Astrocyte of the spinal cord (primary cell): Measurements from ENCODE around the gene PTPRT.

Source experiments
- DNase-seq: peaks from one replicate; pipeline ENCODE4 v3.0.0; 2011; ENCODE audit warnings: low read depth, low spot score
- H3K4me3 ChIP-seq: 2 replicates; pipeline ENCODE4 v1.5.1; 2011; ENCODE audit warnings: low read depth, mild to moderate bottlenecking, low read length, moderate library complexity
- in situ Hi-C: cut with HindIII; loops from 2 replicates; pipeline ENCODE4 v1.10.0; 2017; ENCODE audit warnings: low sequenced_read_pairs
- TF ChIP-seq, protein P1 (sequence below): IDR thresholded peaks from 2 replicates; pipeline ENCODE4 v1.5.1; 2012; ENCODE audit warnings: low read depth, mild to moderate bottlenecking, low read length, inconsistent platforms

The PTPRT gene

GRCh38 chr20:42735539-42735938 lies 454.2 kb downstream of the PTPRT start:
- H3K4me3 ChIP-seq, result no peak overlapping the region
- in situ Hi-C loops, result no loop called here
- TF ChIP-seq, protein P1, sequence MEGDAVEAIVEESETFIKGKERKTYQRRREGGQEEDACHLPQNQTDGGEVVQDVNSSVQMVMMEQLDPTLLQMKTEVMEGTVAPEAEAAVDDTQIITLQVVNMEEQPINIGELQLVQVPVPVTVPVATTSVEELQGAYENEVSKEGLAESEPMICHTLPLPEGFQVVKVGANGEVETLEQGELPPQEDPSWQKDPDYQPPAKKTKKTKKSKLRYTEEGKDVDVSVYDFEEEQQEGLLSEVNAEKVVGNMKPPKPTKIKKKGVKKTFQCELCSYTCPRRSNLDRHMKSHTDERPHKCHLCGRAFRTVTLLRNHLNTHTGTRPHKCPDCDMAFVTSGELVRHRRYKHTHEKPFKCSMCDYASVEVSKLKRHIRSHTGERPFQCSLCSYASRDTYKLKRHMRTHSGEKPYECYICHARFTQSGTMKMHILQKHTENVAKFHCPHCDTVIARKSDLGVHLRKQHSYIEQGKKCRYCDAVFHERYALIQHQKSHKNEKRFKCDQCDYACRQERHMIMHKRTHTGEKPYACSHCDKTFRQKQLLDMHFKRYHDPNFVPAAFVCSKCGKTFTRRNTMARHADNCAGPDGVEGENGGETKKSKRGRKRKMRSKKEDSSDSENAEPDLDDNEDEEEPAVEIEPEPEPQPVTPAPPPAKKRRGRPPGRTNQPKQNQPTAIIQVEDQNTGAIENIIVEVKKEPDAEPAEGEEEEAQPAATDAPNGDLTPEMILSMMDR, result no peak
- no peak for DNase-seq

DNA sequence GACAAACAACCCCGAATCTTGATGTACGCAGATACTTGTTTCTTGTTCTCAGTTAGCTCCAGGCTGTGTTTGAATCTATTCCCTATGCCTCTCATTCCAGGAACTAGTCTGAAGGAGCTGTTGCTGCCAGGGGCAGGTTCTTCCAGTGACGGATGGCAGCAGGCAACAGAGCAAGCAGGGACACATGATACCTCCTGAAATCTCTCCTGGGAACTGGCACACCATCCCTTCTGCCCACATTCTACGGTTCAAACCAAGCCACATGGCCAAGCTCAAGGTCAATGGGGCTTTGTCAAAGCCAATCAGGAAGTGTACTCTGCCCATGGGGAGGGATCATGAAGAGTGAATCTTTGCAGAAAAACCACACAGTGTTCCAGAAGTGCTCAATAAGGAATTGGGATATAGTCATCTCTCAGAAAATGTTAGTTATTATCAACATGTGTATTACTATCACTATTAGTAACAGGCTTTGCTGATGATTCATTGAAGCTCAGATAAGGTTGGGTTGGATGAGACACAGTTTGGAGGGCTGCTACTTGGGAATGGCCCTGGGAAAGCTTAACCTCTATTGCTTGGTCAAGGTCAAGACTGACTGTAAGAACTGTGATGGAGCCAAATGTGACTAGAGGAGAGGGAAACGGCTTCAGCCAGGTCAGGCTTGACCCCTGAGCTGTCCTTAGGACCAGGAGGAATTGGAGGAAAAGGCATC lies 454.9 kb downstream of the PTPRT start:
- DNase-seq, result no peak
- TF ChIP-seq, protein P1, result no peak
- in situ Hi-C loops, result no loop called here

DNA sequence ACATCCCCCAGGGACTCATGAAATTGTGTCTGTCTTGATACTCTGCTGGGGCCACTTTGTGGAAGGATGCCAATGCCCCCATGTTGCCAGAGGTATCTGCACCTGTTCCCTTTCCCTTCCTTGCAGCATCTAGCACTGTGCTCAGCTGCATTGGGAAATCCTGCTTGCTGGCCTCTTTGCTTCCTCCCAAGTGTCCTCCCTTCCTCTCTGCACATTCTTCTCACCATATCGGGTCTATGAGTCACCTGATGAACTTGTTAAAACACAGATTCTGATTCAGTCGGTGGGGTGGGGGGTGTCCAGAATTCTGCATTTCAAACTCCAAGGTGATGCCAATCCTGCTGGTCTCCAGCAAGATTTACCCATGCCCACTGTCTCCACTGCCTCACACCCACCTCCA lies 467.8 kb downstream of the PTPRT start:
- no peak overlapping the region for H3K4me3 ChIP-seq
- TF ChIP-seq, protein P1, result no peak
- DNase-seq, result no peak
- in situ Hi-C loops, result no loop called here

More for the DNA sequence above, 454.9 kb downstream of the PTPRT start:
- no peak overlapping the region for H3K4me3 ChIP-seq

DNA sequence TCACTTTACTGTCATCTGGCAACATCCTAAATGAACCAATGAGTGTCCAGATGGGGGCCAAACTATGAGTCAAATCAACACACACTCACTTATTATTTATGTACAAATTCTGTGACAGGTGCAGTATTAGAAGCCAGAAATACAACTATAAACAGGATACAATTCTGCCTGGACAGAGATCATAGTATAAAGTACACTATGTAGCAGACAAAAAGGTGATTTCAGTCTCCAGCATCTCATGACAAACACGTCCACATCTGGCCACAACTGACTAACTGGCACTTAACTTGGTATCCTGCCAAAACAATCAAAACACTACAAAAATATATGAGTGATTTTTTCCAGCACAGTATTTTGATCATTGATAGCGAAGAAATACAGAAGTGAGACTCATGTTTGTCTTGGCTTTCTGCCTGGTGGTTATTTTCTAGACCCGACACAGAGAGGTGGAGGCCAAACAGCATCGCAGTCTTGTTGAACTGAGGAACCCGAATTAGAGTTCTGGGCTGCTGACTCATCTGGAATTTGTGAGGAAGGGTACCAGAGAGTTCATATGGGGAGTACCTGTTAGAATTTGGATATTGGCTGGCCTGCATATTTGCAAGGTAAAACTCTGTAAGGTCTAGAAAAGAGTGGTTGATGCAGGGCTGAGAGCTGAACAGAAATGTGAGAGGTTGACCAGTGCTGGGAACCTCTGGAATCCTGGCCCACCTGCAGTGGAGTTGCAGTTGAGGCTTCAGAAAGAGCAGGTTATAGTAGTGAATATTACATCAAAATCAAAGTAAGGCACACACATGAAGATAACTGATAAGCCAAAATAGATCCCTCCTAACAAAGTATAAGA lies 475.2 kb downstream of the PTPRT start:
- H3K4me3 ChIP-seq, result no peak overlapping the region
- no peak for DNase-seq
- in situ Hi-C loops, result no loop called here
- TF ChIP-seq, protein P1, result no peak

DNA sequence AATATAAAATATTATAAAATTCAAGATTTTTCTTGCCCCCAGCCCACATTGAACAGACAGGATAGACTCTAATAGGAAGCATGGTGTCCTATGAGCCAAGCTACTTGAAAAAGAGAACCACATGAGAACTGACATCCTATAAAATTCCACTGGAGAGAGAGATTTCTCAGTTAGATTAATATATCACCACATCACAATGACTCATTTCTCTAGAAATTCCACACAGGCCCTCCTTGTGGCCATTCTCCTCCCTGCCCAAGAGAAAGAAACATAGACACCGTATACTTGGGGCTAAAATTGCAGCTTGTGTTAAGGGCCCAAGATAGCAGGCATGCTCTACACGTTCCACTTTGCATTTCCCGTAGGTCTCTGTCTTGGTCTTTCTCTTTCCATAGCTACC lies 481.4 kb downstream of the PTPRT start:
- DNase-seq, result no peak
- TF ChIP-seq, protein P1, result no peak
- in situ Hi-C loops, result no loop called here
- no peak overlapping the region for H3K4me3 ChIP-seq

GRCh38 chr20:42706759-42707158 lies 482.9 kb downstream of the PTPRT start:
- in situ Hi-C loops, result no loop called here
- TF ChIP-seq, protein P1, result no peak
- no peak overlapping the region for H3K4me3 ChIP-seq
- no peak for DNase-seq
